CD14-positive monocyte (primary cell): Measurements from ENCODE around the gene FNIP1. TPM values are rescaled to one million over a fixed set of nuclear protein-coding genes. Genes with fewer than 3 reads are reported as not detected.

ENCODE experiments used
- DNase-seq, 3 donors: peaks; one replicate each; pipeline ENCODE4 v3.0.0-alpha.2; 2011 to 2022
- H2AFZ ChIP-seq: 2 replicates; pipeline ENCODE4 v1.6.0; 2012; ENCODE audit warnings: mild to moderate bottlenecking, low read depth, low read length, inconsistent platforms; ENCODE audit not compliant: insufficient read depth, poor library complexity, severe bottlenecking
- H3K27ac ChIP-seq, 2 donors: 1 replicate in 1 of 2; 2 replicates in 1 of 2; pipeline ENCODE4 v1.5.1; 2012 to 2013; ENCODE audit warnings: low read length in 2 of 2, control low read depth in 1 of 2, inconsistent platforms in 1 of 2, low read depth in 1 of 2, mild to moderate bottlenecking in 1 of 2
- H3K27me3 ChIP-seq, 2 donors: one replicate each; pipeline versions ENCODE4 v1.6.0 to v1.6.1; 2011 to 2013; ENCODE audit warnings: low read length in 2 of 2; ENCODE audit not compliant: control insufficient read depth in 2 of 2, insufficient read depth in 2 of 2
- H3K36me3 ChIP-seq, 2 donors: replicated peaks in 1 of 2; 1 replicate in 1 of 2; 2 replicates in 1 of 2; pipeline versions ENCODE4 v1.5.1 to v1.6.1; 2012 to 2013; ENCODE audit warnings: low read length in 2 of 2, control low read depth in 1 of 2, inconsistent platforms in 1 of 2, mild to moderate bottlenecking in 1 of 2; ENCODE audit not compliant: insufficient read depth in 2 of 2, control insufficient read depth in 1 of 2
- H3K4me1 ChIP-seq, 2 donors: 1 replicate in 1 of 2; 2 replicates in 1 of 2; pipeline versions ENCODE4 v1.5.1 to v1.6.1; 2012 to 2013; ENCODE audit warnings: low read length in 2 of 2, control low read depth in 1 of 2, inconsistent platforms in 1 of 2, mild to moderate bottlenecking in 1 of 2, moderate library complexity in 1 of 2; ENCODE audit not compliant: insufficient read depth in 2 of 2, control insufficient read depth in 1 of 2
- H3K4me2 ChIP-seq: replicated peaks from 2 replicates; pipeline ENCODE3; 2012; ENCODE audit warnings: low read length, moderate library complexity, mild to moderate bottlenecking; ENCODE audit not compliant: poor library complexity, severe bottlenecking; ENCODE audit errors: extremely low read depth
- H3K4me3 ChIP-seq, 3 experiments: fragments of 200-600 bp in 1 of 3; sonication (generic) in 1 of 3; replicated peaks in 1 of 3; 1 replicate in 2 of 3; 2 replicates in 1 of 3; pipeline ENCODE4 v1.5.1; 2011 to 2013; ENCODE audit warnings: low read length in 3 of 3, mild to moderate bottlenecking in 3 of 3, control low read depth in 2 of 3, low read depth in 2 of 3, inconsistent platforms in 1 of 3, moderate library complexity in 1 of 3
- H3K79me2 ChIP-seq: 2 replicates; pipeline ENCODE4 v1.6.0; 2012; ENCODE audit warnings: mild to moderate bottlenecking, control low read depth, inconsistent platforms, low read length, moderate library complexity; ENCODE audit not compliant: insufficient read depth
- H3K9ac ChIP-seq: 2 replicates; pipeline ENCODE4 v1.6.0; 2017; ENCODE audit warnings: low read length, mild to moderate bottlenecking; ENCODE audit not compliant: insufficient read depth, poor library complexity, severe bottlenecking
- H3K9me3 ChIP-seq, 2 donors: replicated peaks in 1 of 2; 1 replicate in 1 of 2; 2 replicates in 1 of 2; pipeline versions ENCODE4 v1.5.1 to v1.6.1; 2012 to 2013; ENCODE audit warnings: low read length in 2 of 2, control low read depth in 1 of 2; ENCODE audit not compliant: control insufficient read depth in 1 of 2, insufficient read depth in 1 of 2
- H4K20me1 ChIP-seq: 2 replicates; pipeline ENCODE4 v1.6.0; 2012; ENCODE audit warnings: mild to moderate bottlenecking, low read length, control low read depth, moderate library complexity; ENCODE audit not compliant: insufficient read depth
- H3K27ac Mint-ChIP-seq, 7 donors: one replicate each; pipeline ENCODE4 v1.8.0; 2020; ENCODE audit warnings: mild to moderate bottlenecking in 7 of 7, mixed read lengths in 7 of 7, moderate library complexity in 6 of 7, inconsistent platforms in 2 of 7
- H3K27me3 Mint-ChIP-seq, 3 donors: one replicate each; pipeline ENCODE4 v1.8.0; 2021 to 2022; ENCODE audit warnings: low read depth in 3 of 3, mild to moderate bottlenecking in 3 of 3, mixed read lengths in 3 of 3, moderate library complexity in 3 of 3, inconsistent platforms in 1 of 3
- H3K36me3 Mint-ChIP-seq, 2 donors: one replicate each; pipeline ENCODE4 v1.8.0; 2020; ENCODE audit warnings: mixed read lengths in 2 of 2, inconsistent platforms in 1 of 2, mild to moderate bottlenecking in 1 of 2
- H3K4me1 Mint-ChIP-seq: one replicate; pipeline ENCODE4 v1.8.0; 2020; ENCODE audit warnings: mild to moderate bottlenecking, mixed read lengths
- H3K4me3 Mint-ChIP-seq, 2 donors: one replicate each; pipeline ENCODE4 v1.8.0; 2020; ENCODE audit warnings: mild to moderate bottlenecking in 2 of 2, mixed read lengths in 2 of 2, moderate library complexity in 1 of 2
- H3K9me3 Mint-ChIP-seq, 7 donors: one replicate each; pipeline ENCODE4 v1.8.0; 2020 to 2022; ENCODE audit warnings: mixed read lengths in 7 of 7, mild to moderate bottlenecking in 6 of 7, moderate library complexity in 6 of 7, inconsistent platforms in 2 of 7
- WGBS: methylation state at CpG from one replicate; pipeline ENCODE4 v1.1.5; 2013; ENCODE audit warnings: missing lambda C conversion rate; ENCODE audit not compliant: insufficient coverage; 5-methylcytosine and 5-hydroxymethylcytosine counted together
- intact Hi-C, 2 donors: fragments of 100-400 bp; cut with micrococcal nuclease; formaldehyde crosslinking; loops; one replicate each; pipeline versions ENCODE4 v1.15.0 to v1.15.1; 2023
- polyA plus RNA-seq, 3 donors: library from polyadenylated mRNA; depleted of rRNA in 1 of 3; unstranded in 2 of 3; stranded (reverse) in 1 of 3; fragments of 300-500 nt in 2 of 3; fragments of >200 nt in 1 of 3; fragmentation: Illumina TruSeq in 2 of 3; gene quantifications; 1 replicate in 2 of 3; 2 replicates in 1 of 3; pipeline ENCODE4 v1.2.3, GENCODE V29; 2012 to 2021
- TF ChIP-seq, protein P1 (sequence below): fragments of 200-600 bp; IDR thresholded peaks from one replicate; pipeline ENCODE4 v1.8.0; 2022; ENCODE audit warnings: antibody characterized with exemption, mild to moderate bottlenecking

Gene FNIP1
- polyA plus RNA-seq, 3 donors, result 13.6 to 17.3 (median 16.3) TPM

DNA sequence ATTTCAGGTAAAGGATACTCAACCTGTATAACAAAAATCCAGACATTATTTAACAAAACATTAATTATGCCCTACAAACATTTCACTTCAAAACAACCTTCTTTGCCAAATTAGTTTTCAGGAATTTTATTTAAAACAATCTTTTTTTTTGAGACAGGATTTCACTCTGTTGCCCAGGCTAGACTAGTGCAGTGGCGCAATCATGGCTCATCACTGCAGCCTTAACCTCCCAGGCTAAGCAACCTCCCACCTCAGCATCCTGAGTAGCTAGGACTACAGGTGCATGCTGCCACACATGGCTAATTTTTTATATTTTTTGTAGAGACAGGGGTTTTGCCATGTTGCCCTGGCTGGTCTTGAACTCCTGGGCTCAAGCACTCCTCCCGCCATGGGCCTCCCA lies 3.9 kb downstream of the FNIP1 start:
- H3K27me3 Mint-ChIP-seq, result no peaks in the 10 kb centered on the region
- intact Hi-C loops, result loop anchor here (5.0 to 10.0 kb wide), 2 partner anchors 152 to 156 kb away; partner anchors contain the start of genes MEIKIN (in 1 of the 2) and RAPGEF6 (in 1 of the 2)
- H3K27me3 ChIP-seq, result no peaks in the 10 kb centered on the region
- H3K27ac ChIP-seq, result peak overlapping the region in 1 of 2 donors; percentile 61
- H3K79me2 ChIP-seq, result peaks cover 96% of the 10 kb centered on the region
- H2AFZ ChIP-seq, result no peak overlapping the region
- no peak overlapping the region for H3K4me3 ChIP-seq
- peaks cover 0 to 2% (median 0%) of the 10 kb centered on the region in 7 donors for H3K9me3 Mint-ChIP-seq
- no peaks in the 10 kb centered on the region for H3K36me3 ChIP-seq
- H3K27ac Mint-ChIP-seq, result peak overlapping the region in 3 of 7 donors; percentile 26 to 43 (median 36)
- peaks cover 16 to 42% of the 10 kb centered on the region in 2 donors for H3K4me1 ChIP-seq
- no peak for DNase-seq
- peaks cover 5 to 16% of the 10 kb centered on the region in 2 donors for H3K36me3 Mint-ChIP-seq
- no peak overlapping the region for H3K4me2 ChIP-seq
- no peak overlapping the region for H3K9ac ChIP-seq
- peaks cover 50% of the 10 kb centered on the region for H3K4me1 Mint-ChIP-seq
- no peak overlapping the region for H3K4me3 Mint-ChIP-seq
- H4K20me1 ChIP-seq, result peaks cover 75% of the 10 kb centered on the region
- TF ChIP-seq, protein P1, sequence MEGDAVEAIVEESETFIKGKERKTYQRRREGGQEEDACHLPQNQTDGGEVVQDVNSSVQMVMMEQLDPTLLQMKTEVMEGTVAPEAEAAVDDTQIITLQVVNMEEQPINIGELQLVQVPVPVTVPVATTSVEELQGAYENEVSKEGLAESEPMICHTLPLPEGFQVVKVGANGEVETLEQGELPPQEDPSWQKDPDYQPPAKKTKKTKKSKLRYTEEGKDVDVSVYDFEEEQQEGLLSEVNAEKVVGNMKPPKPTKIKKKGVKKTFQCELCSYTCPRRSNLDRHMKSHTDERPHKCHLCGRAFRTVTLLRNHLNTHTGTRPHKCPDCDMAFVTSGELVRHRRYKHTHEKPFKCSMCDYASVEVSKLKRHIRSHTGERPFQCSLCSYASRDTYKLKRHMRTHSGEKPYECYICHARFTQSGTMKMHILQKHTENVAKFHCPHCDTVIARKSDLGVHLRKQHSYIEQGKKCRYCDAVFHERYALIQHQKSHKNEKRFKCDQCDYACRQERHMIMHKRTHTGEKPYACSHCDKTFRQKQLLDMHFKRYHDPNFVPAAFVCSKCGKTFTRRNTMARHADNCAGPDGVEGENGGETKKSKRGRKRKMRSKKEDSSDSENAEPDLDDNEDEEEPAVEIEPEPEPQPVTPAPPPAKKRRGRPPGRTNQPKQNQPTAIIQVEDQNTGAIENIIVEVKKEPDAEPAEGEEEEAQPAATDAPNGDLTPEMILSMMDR, result no peak
- H3K9me3 ChIP-seq, result no peaks in the 10 kb centered on the region
- WGBS, result 100% methylated on average over 1 of the region's 2 CpGs

DNA sequence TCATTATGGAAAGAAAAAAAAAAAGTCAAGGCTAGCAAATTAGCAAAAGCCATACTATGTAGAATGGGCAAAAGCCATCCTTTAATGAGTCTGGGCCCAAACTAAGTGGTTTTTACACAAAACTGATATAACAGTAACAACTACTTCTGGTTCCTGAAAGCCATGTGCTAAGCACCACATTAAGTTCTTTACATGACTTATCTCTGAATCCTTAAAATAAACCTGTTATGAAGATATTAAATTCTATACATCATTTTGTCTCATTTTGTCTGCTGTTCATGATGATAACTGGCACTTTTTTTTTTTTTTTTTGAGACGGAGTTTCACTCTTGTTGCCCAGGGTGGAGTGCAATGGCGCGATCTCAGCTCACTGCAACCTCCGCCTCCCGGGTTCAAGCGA lies 5.0 kb downstream of the FNIP1 start:
- Histone ChIP-seq H3K4me2 (no peak overlapping the region), H3K27me3 (no peaks in the 10 kb centered on the region), H3K4me1 (peaks cover 11 to 33% of the 10 kb centered on the region in 2 donors), H3K4me3 (no peak overlapping the region), H4K20me1 (peaks cover 85% of the 10 kb centered on the region), H3K9me3 (no peaks in the 10 kb centered on the region), H3K27ac (no peak overlapping the region), H3K79me2 (peaks cover 100% of the 10 kb centered on the region), H2AFZ (no peak overlapping the region), H3K36me3 (no peaks in the 10 kb centered on the region), H3K9ac (no peak overlapping the region)
- Mint-ChIP-seq H3K27me3 (no peaks in the 10 kb centered on the region), H3K4me1 (peaks cover 54% of the 10 kb centered on the region), H3K4me3 (no peak overlapping the region), H3K27ac (peak overlapping the region in 1 of 7 donors; percentile 40), H3K9me3 (no peaks in the 10 kb centered on the region), H3K36me3 (peaks cover 5 to 16% of the 10 kb centered on the region in 2 donors)
- no peak for DNase-seq
- intact Hi-C loops, result loop anchor here (5.0 to 10.0 kb wide), 2 partner anchors 153 to 155 kb away; partner anchors contain the start of genes MEIKIN (in 1 of the 2) and RAPGEF6 (in 1 of the 2)
- TF ChIP-seq, protein P1, result no peak
- WGBS, result no CpG with 5 or more reads among the region's 6 CpGs
